ENCODE data around the gene NCOA5.

The NCOA5 gene

DNA sequence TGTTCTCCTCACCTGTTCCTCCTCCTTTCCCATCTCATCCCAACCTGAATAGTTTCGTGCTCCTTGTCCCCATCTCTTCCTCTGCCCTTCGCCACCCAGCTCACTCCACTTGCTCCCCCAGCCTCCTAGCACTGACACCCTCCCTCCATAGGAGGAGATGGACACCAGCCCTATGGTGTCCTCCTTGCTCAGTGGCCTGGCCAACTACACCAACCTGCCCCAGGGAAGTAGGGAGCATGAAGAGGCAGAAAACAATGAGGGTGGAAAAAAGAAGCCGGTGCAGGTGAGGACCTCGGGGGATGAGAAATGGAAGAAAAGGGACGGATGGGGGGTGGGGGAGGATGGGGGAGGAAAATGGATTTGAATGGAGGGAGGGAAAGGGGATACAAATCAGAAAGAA is 54.5 kb downstream of the NCOA5 start (continued):
- TF ChIP-seq, protein P1, sequence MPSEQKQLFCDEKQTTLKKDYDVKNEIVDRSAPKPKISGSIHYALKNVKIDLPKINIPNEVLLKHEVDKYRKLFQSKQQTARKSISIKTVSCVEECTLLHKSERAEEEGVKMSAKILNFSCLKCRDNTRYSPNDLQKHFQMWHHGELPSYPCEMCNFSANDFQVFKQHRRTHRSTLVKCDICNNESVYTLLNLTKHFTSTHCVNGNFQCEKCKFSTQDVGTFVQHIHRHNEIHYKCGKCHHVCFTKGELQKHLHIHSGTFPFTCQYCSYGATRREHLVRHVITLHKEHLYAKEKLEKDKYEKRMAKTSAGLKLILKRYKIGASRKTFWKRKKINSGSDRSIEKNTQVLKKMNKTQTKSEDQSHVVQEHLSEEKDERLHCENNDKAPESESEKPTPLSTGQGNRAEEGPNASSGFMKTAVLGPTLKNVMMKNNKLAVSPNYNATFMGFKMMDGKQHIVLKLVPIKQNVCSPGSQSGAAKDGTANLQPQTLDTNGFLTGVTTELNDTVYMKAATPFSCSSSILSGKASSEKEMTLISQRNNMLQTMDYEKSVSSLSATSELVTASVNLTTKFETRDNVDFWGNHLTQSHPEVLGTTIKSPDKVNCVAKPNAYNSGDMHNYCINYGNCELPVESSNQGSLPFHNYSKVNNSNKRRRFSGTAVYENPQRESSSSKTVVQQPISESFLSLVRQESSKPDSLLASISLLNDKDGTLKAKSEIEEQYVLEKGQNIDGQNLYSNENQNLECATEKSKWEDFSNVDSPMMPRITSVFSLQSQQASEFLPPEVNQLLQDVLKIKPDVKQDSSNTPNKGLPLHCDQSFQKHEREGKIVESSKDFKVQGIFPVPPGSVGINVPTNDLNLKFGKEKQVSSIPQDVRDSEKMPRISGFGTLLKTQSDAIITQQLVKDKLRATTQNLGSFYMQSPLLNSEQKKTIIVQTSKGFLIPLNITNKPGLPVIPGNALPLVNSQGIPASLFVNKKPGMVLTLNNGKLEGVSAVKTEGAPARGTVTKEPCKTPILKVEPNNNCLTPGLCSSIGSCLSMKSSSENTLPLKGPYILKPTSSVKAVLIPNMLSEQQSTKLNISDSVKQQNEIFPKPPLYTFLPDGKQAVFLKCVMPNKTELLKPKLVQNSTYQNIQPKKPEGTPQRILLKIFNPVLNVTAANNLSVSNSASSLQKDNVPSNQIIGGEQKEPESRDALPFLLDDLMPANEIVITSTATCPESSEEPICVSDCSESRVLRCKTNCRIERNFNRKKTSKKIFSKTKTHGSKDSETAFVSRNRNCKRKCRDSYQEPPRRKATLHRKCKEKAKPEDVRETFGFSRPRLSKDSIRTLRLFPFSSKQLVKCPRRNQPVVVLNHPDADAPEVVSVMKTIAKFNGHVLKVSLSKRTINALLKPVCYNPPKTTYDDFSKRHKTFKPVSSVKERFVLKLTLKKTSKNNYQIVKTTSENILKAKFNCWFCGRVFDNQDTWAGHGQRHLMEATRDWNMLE (tag by site-specific recombination; conservative IDR thresholded peaks at IDR 0.05; ENCODE audit: low read depth), result no peak
- no peak for TF ChIP-seq ZNF239 (tag by site-specific recombination; IDR thresholded peaks at IDR 0.05)
- no peak for TF ChIP-seq ZNF341 (tag by site-specific recombination; IDR thresholded peaks at IDR 0.05; ENCODE audit: low read depth)
- TF ChIP-seq, protein P2, sequence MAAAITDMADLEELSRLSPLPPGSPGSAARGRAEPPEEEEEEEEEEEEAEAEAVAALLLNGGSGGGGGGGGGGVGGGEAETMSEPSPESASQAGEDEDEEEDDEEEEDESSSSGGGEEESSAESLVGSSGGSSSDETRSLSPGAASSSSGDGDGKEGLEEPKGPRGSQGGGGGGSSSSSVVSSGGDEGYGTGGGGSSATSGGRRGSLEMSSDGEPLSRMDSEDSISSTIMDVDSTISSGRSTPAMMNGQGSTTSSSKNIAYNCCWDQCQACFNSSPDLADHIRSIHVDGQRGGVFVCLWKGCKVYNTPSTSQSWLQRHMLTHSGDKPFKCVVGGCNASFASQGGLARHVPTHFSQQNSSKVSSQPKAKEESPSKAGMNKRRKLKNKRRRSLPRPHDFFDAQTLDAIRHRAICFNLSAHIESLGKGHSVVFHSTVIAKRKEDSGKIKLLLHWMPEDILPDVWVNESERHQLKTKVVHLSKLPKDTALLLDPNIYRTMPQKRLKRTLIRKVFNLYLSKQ (tag by site-specific recombination; IDR thresholded peaks at IDR 0.05; ENCODE audit: borderline replicate concordance), result no peak
- TF ChIP-seq ZNF354C (tag by site-specific recombination; IDR thresholded peaks at IDR 0.05; ENCODE audit: borderline replicate concordance, low read depth), result no peak
- TF ChIP-seq, protein P3, sequence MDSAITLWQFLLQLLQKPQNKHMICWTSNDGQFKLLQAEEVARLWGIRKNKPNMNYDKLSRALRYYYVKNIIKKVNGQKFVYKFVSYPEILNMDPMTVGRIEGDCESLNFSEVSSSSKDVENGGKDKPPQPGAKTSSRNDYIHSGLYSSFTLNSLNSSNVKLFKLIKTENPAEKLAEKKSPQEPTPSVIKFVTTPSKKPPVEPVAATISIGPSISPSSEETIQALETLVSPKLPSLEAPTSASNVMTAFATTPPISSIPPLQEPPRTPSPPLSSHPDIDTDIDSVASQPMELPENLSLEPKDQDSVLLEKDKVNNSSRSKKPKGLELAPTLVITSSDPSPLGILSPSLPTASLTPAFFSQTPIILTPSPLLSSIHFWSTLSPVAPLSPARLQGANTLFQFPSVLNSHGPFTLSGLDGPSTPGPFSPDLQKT (IDR thresholded peaks at IDR 0.05; ENCODE audit: borderline replicate concordance, low read depth, low read length), result no peak
- TF ChIP-seq, protein P4, sequence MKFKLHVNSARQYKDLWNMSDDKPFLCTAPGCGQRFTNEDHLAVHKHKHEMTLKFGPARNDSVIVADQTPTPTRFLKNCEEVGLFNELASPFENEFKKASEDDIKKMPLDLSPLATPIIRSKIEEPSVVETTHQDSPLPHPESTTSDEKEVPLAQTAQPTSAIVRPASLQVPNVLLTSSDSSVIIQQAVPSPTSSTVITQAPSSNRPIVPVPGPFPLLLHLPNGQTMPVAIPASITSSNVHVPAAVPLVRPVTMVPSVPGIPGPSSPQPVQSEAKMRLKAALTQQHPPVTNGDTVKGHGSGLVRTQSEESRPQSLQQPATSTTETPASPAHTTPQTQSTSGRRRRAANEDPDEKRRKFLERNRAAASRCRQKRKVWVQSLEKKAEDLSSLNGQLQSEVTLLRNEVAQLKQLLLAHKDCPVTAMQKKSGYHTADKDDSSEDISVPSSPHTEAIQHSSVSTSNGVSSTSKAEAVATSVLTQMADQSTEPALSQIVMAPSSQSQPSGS (tag by site-specific recombination; IDR thresholded peaks at IDR 0.05; ENCODE audit: low read depth), result no peak

DNA sequence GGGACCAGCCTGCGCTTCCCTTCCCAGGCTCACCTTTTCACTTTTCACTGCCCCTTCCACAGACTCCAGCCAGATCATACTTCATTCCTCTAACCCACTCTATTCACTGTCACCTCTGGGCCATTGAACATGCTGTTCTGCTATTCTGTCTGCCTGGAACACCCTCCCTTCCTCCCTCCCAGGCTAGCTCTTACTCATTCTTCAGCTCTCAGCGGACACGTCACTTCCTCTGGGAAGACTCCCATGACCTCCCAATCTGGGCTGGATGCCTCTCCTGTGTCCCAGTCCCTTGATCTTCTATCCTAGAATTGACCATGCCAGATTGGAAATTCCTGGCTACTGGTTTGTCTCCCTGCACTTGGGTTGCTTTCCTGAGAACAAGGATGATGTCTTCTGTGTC is 55.7 kb downstream of the NCOA5 start:
- Histone ChIP-seq H3K9me3 (ENCODE audit: control insufficient read depth, insufficient read depth, low read depth, low read length) (no peaks in the 10 kb centered on the region), H3K4me3 (ENCODE audit: low read depth, low read length) (no peak overlapping the region), H3K36me3 (ENCODE audit: control insufficient read depth in 2 of 2, insufficient read depth in 1 of 2, low read length in 2 of 2) (no peaks in the 10 kb centered on the region), H3K4me1 (ENCODE audit: control insufficient read depth, insufficient read depth, low read length) (no peaks in the 10 kb centered on the region), H3K27ac (ENCODE audit: extremely low read depth, low read depth, low read length) (no peak overlapping the region)
- TF ChIP-seq, protein P5, sequence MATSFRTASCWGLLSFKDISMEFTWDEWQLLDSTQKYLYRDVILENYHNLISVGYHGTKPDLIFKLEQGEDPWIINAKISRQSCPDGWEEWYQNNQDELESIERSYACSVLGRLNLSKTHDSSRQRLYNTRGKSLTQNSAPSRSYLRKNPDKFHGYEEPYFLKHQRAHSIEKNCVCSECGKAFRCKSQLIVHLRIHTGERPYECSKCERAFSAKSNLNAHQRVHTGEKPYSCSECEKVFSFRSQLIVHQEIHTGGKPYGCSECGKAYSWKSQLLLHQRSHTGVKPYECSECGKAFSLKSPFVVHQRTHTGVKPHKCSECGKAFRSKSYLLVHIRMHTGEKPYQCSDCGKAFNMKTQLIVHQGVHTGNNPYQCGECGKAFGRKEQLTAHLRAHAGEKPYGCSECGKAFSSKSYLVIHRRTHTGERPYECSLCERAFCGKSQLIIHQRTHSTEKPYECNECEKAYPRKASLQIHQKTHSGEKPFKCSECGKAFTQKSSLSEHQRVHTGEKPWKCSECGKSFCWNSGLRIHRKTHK (tag by site-specific recombination; IDR thresholded peaks at IDR 0.05), result no peak
- peak; percentile 45 for TF ChIP-seq ZNF623 (tag by site-specific recombination; IDR thresholded peaks at IDR 0.05)
- ChIA-PET CTCF (no interaction called here), POLR2A (no interaction called here)

DNA sequence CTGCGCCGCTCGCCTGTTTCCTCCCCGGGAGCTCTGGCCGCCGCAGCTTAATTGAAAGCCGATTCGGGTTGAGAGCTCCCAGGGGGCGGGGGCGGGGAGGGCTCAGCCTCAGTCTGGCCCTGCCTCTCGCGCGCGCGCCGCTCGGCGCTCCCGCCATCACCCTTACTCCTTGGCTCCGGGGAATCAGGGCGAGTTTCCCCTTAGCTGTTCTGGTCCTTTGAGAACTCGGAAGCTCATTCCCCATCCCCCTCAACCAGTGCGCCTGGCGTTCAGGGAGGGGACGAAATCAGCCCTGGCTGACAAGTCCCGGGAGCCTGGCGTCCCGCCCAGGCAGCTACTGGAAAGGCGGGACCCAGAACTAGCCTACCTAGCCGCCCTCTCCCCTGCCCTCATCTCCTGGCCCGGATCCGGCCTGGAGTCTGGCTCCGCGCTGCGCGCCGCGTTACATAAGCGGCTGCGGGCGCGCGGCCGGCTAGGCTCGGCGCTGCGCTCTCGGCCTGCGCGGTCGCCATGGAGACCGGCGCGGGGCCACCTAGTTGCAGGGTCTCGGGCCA is 58.0 kb downstream of the NCOA5 start:
- H3K4me1 ChIP-seq (ENCODE audit: control insufficient read depth, insufficient read depth, low read length), result no peaks in the 10 kb centered on the region
- peak overlapping the region; percentile 30 for H3K4me3 ChIP-seq (ENCODE audit: low read depth, low read length)
- no peaks in the 10 kb centered on the region for H3K9me3 ChIP-seq (ENCODE audit: control insufficient read depth, insufficient read depth, low read depth, low read length)
- H3K27ac ChIP-seq (ENCODE audit: extremely low read depth, low read depth, low read length), result no peak overlapping the region
- POLR2A ChIA-PET, result interaction anchor here (0.8 to 1.2 kb wide), 2 partner anchors 9 to 36 kb away, joined by 3 read pairs; no protein-coding TSS in a partner anchor
- no peaks in the 10 kb centered on the region for H3K36me3 ChIP-seq (ENCODE audit: control insufficient read depth in 2 of 2, insufficient read depth in 1 of 2, low read length in 2 of 2)
- CTCF ChIA-PET, result interaction anchor here (1.0 to 1.8 kb wide), 4 partner anchors 8 to 383 kb away, joined by 5 to 6 read pairs (median 5); no protein-coding TSS in a partner anchor
- no peak for TF ChIP-seq ZFP41 (tag by site-specific recombination; IDR thresholded peaks at IDR 0.05; ENCODE audit: borderline replicate concordance)
- TF ChIP-seq ZEB2 (tag by site-specific recombination; IDR thresholded peaks at IDR 0.05), result peak; percentile 81
- peak; percentile 60 for TF ChIP-seq WT1 (tag by site-specific recombination; IDR thresholded peaks at IDR 0.05)
- no peak; the same call in 1 of the 2 replicates for TF ChIP-seq ZFP69B (tag by site-specific recombination; IDR thresholded peaks at IDR 0.05)
- TF ChIP-seq, protein P6, sequence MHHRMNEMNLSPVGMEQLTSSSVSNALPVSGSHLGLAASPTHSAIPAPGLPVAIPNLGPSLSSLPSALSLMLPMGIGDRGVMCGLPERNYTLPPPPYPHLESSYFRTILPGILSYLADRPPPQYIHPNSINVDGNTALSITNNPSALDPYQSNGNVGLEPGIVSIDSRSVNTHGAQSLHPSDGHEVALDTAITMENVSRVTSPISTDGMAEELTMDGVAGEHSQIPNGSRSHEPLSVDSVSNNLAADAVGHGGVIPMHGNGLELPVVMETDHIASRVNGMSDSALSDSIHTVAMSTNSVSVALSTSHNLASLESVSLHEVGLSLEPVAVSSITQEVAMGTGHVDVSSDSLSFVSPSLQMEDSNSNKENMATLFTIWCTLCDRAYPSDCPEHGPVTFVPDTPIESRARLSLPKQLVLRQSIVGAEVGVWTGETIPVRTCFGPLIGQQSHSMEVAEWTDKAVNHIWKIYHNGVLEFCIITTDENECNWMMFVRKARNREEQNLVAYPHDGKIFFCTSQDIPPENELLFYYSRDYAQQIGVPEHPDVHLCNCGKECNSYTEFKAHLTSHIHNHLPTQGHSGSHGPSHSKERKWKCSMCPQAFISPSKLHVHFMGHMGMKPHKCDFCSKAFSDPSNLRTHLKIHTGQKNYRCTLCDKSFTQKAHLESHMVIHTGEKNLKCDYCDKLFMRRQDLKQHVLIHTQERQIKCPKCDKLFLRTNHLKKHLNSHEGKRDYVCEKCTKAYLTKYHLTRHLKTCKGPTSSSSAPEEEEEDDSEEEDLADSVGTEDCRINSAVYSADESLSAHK (tag by site-specific recombination; IDR thresholded peaks at IDR 0.05), result no peak
- TF ChIP-seq ZNF621 (tag by site-specific recombination; IDR thresholded peaks at IDR 0.05), result no peak
- TF ChIP-seq ZNF600 (tag by site-specific recombination; IDR thresholded peaks at IDR 0.05), result peak; percentile 98
- no peak for TF ChIP-seq TRIM28 (IDR thresholded peaks at IDR 0.05; ENCODE audit: borderline replicate concordance, low read length)
- peak; percentile 64 for TF ChIP-seq ZBTB8A (tag by site-specific recombination; IDR thresholded peaks at IDR 0.05)

Measured in HEK293 (cell line).